GM23338 (cell line): ENCODE data around the gene OSBPL5. TPM values are rescaled to one million over a fixed set of nuclear protein-coding genes. Genes with fewer than 3 reads are reported as not detected.

Source experiments
- ATAC-seq: fragments of 200-7000 bp; cut with Tn5 transposase; 3 replicates; pipeline ENCODE4 v1.9.1; 2020
- DNase-seq: peaks from one replicate; pipeline ENCODE4 v3.0.0-alpha.2; 2015; ENCODE audit warnings: low spot score
- H2AFZ ChIP-seq: fragments of 200-600 bp; sonication (generic); 2 replicates; pipeline ENCODE4 v1.8.0; 2016; ENCODE audit warnings: antibody characterized with exemption, mild to moderate bottlenecking, moderate library complexity
- H3F3A ChIP-seq: fragments of 200-600 bp; sonication (generic); replicated peaks from 2 replicates; pipeline ENCODE4 v1.8.0; 2017; ENCODE audit warnings: antibody characterized with exemption, mixed run types, low read depth
- H3K27ac ChIP-seq: fragments of 200-600 bp; sonication (generic); 2 replicates; pipeline ENCODE4 v1.6.1; 2016; ENCODE audit warnings: low read depth
- H3K27me3 ChIP-seq: fragments of 200-600 bp; sonication (generic); 2 replicates; pipeline ENCODE4 v1.8.0; 2016; ENCODE audit warnings: mild to moderate bottlenecking, mixed run types, moderate library complexity; ENCODE audit not compliant: insufficient read depth
- H3K36me3 ChIP-seq: fragments of 200-600 bp; sonication (generic); 2 replicates; pipeline ENCODE4 v1.8.0; 2016; ENCODE audit warnings: mild to moderate bottlenecking; ENCODE audit not compliant: insufficient read depth
- H3K4me1 ChIP-seq: fragments of 200-600 bp; sonication (generic); 2 replicates; pipeline ENCODE4 v1.8.0; 2016; ENCODE audit warnings: mild to moderate bottlenecking, moderate library complexity; ENCODE audit not compliant: insufficient read depth
- H3K4me2 ChIP-seq: fragments of 200-600 bp; sonication (generic); 2 replicates; pipeline ENCODE4 v1.7.1; 2017; ENCODE audit warnings: mixed run types
- H3K4me3 ChIP-seq: fragments of 200-600 bp; sonication (generic); 2 replicates; pipeline ENCODE4 v1.6.1; 2016; ENCODE audit warnings: mixed run types
- H3K79me2 ChIP-seq: fragments of 200-600 bp; sonication (generic); replicated peaks from 2 replicates; pipeline ENCODE4 v1.8.0; 2017; ENCODE audit warnings: mild to moderate bottlenecking; ENCODE audit not compliant: insufficient read depth
- H3K9me2 ChIP-seq: fragments of 200-600 bp; sonication (generic); 2 replicates; pipeline ENCODE4 v1.8.0; 2017; ENCODE audit not compliant: insufficient read depth
- H4K20me1 ChIP-seq: fragments of 200-600 bp; sonication (generic); replicated peaks from 2 replicates; pipeline ENCODE4 v1.8.0; 2017; ENCODE audit warnings: mild to moderate bottlenecking; ENCODE audit not compliant: insufficient read depth
- H3K27ac Mint-ChIP-seq: 2 replicates; pipeline ENCODE4 v1.8.0; 2020; ENCODE audit warnings: inconsistent platforms, mild to moderate bottlenecking, moderate library complexity, mixed read lengths
- H3K27me3 Mint-ChIP-seq: 3 replicates; pipeline ENCODE4 v1.8.0; 2022; ENCODE audit warnings: low read depth, mild to moderate bottlenecking, moderate library complexity, mixed read lengths, inconsistent platforms; ENCODE audit not compliant: insufficient read depth, poor library complexity
- H3K36me3 Mint-ChIP-seq: 3 replicates; pipeline ENCODE4 v1.8.0; 2021; ENCODE audit warnings: low read depth, mild to moderate bottlenecking, inconsistent platforms, moderate library complexity, mixed read lengths
- H3K4me1 Mint-ChIP-seq: 3 replicates; pipeline ENCODE4 v1.8.0; 2020; ENCODE audit warnings: mild to moderate bottlenecking, inconsistent platforms, mixed read lengths
- H3K4me3 Mint-ChIP-seq: 3 replicates; pipeline ENCODE4 v1.8.0; 2021; ENCODE audit warnings: moderate library complexity, mild to moderate bottlenecking, inconsistent platforms, mixed read lengths
- H3K9me3 Mint-ChIP-seq: 3 replicates; pipeline ENCODE4 v1.8.0; 2020; ENCODE audit warnings: moderate library complexity, mild to moderate bottlenecking, inconsistent platforms, mixed read lengths
- CREB1 ChIP-seq: fragments of 250-450 bp; sonication (Bioruptor Pico); IDR thresholded peaks from 2 replicates; pipeline ENCODE4 v1.5.0; 2020; ENCODE audit warnings: low read depth, mild to moderate bottlenecking, moderate library complexity
- CTCF ChIP-seq, 2 experiments: fragments of 200-600 bp in 1 of 2; sonication (generic) in 1 of 2; conservative IDR thresholded peaks; 2 replicates each; pipeline versions ENCODE4 v1.5.1 to v1.6.1; 2016 to 2017; ENCODE audit warnings: antibody characterized with exemption in 2 of 2, low read depth in 2 of 2, mild to moderate bottlenecking in 2 of 2, moderate library complexity in 1 of 2
- ETS1 ChIP-seq: IDR thresholded peaks from 2 replicates; pipeline ENCODE4 v1.6.1; 2016; ENCODE audit warnings: antibody characterized with exemption
- EZH2 ChIP-seq: fragments of 200-600 bp; sonication (generic); IDR thresholded peaks from one replicate; pipeline ENCODE4 v1.8.0; 2017; ENCODE audit warnings: antibody characterized with exemption, mild to moderate bottlenecking, low read depth; ENCODE audit not compliant: unreplicated experiment
- EZH2phosphoT487 ChIP-seq: fragments of 200-600 bp; sonication (generic); IDR thresholded peaks from one replicate; pipeline ENCODE4 v1.8.1; 2018; ENCODE audit warnings: antibody characterized with exemption; ENCODE audit not compliant: unreplicated experiment
- JUNB ChIP-seq: IDR thresholded peaks from one replicate; pipeline ENCODE4 v1.6.1; 2016; ENCODE audit warnings: antibody characterized with exemption; ENCODE audit not compliant: unreplicated experiment
- NANOG ChIP-seq: IDR thresholded peaks from 2 replicates; pipeline ENCODE4 v1.6.1; 2016; ENCODE audit warnings: antibody characterized with exemption, borderline replicate concordance
- POLR2AphosphoS5 ChIP-seq: IDR thresholded peaks from 2 replicates; pipeline ENCODE4 v1.6.1; 2016; ENCODE audit warnings: antibody characterized with exemption, low read depth
- REST ChIP-seq: IDR thresholded peaks from one replicate; pipeline ENCODE4 v1.6.1; 2018; ENCODE audit warnings: antibody characterized with exemption; ENCODE audit not compliant: unreplicated experiment
- STAT1 ChIP-seq: IDR thresholded peaks from one replicate; pipeline ENCODE4 v1.6.1; 2016; ENCODE audit warnings: antibody characterized with exemption; ENCODE audit not compliant: unreplicated experiment
- ZNF331 ChIP-seq: fragments of 250-450 bp; sonication (Bioruptor Pico); IDR thresholded peaks from 2 replicates; pipeline ENCODE4 v1.5.0; 2020; ENCODE audit warnings: low read depth, mild to moderate bottlenecking, moderate library complexity
- polyA plus RNA-seq: library from polyadenylated mRNA; unstranded; fragments of >200 nt; fragmentation: Nextera tagmentation; extraction: Ambion mirVana; gene quantifications from 2 replicates; pipeline ENCODE4 v1.2.1, GENCODE V29; 2016
- total RNA-seq: library from RNA; depleted of rRNA; stranded (reverse); fragments of >200 nt; shearing (Covaris generic); gene quantifications from 2 replicates; pipeline ENCODE4 v1.2.3, GENCODE V29; 2014

OSBPL5 gene
- total and polyA plus RNA-seq, 2 experiments from 2014 or later = 2.7 to 12.0 TPM

GRCh38 chr11:3105791-3106735, 59.0 kb downstream of the OSBPL5 start:
- no peaks in the 10 kb centered on the region for H3K79me2 ChIP-seq
- H3K27me3 Mint-ChIP-seq = peaks cover 6% of the 10 kb centered on the region
- no peaks in the 10 kb centered on the region for H3K27me3 ChIP-seq
- no peak overlapping the region for H3K27ac ChIP-seq
- H2AFZ ChIP-seq = no peak overlapping the region
- no peaks in the 10 kb centered on the region for H3F3A ChIP-seq
- DNase-seq (no peak), ATAC-seq (no peak)
- H3K4me3 Mint-ChIP-seq = no peak overlapping the region; the same call in 2 of the 3 replicates
- no peak overlapping the region for H3K4me3 ChIP-seq
- no peak overlapping the region for H3K27ac Mint-ChIP-seq
- H3K4me1 ChIP-seq = no peaks in the 10 kb centered on the region
- no peaks in the 10 kb centered on the region for H3K36me3 ChIP-seq
- H3K9me3 Mint-ChIP-seq = peaks cover 9% of the 10 kb centered on the region; the same call in 1 of the 3 replicates
- no peak for TF ChIP-seq NANOG
- no peak for TF ChIP-seq REST
- TF ChIP-seq JUNB = no peak
- TF ChIP-seq CTCF (conservative IDR thresholded peaks at IDR 0.05; ENCODE audit: low read depth in 2 of 2) = no peak
- no peak for TF ChIP-seq ZNF331
- no peak for TF ChIP-seq ETS1
- TF ChIP-seq POLR2AphosphoS5 = no peak
- no peak for TF ChIP-seq EZH2phosphoT487
- no peak for TF ChIP-seq STAT1
- TF ChIP-seq EZH2 = no peak
- TF ChIP-seq CREB1 = no peak
- no peak overlapping the region for H3K4me2 ChIP-seq
- H4K20me1 ChIP-seq = no peaks in the 10 kb centered on the region
- no peaks in the 10 kb centered on the region for H3K9me2 ChIP-seq
- peaks cover 14% of the 10 kb centered on the region for H3K4me1 Mint-ChIP-seq
- H3K36me3 Mint-ChIP-seq = peaks cover 11% of the 10 kb centered on the region
